Measurements from ENCODE around the gene SF3A1. TPM values are rescaled to one million over a fixed set of nuclear protein-coding genes. Genes with fewer than 3 reads are reported as not detected.

SF3A1 gene
- total and polyA plus RNA-seq, 2 donors (not counting 1 experiment from before 2014, with no cell fraction given) = 92.1 to 283 TPM

GRCh38 chr22:30309951-30310741 is 46.5 kb downstream of the SF3A1 start:
- ChIA-PET POLR2A (interaction anchor here (1.2 to 2.9 kb wide), 4 partner anchors 17 to 47 kb away, joined by 4 to 22 read pairs (median 7); partner anchors contain the start of genes CASTOR1, CCDC157, SF3A1 and TBC1D10A), CTCF (interaction anchor here (0.8 to 19.2 kb wide), 7 partner anchors 9 to 77 kb away, joined by 3 to 229 read pairs (median 5); partner anchors contain the start of genes CASTOR1, RNF215 and TBC1D10A)
- Histone ChIP-seq H3K27ac (ENCODE audit: low read length in 2 of 2) (peak overlapping the region; percentile 69 to 86), H3K4me3 (ENCODE audit: control extremely low read depth in 1 of 5, extremely low read depth in 1 of 5, insufficient read depth in 1 of 5, low read depth in 2 of 5, low read length in 4 of 5) (peak overlapping the region in 1 of 5 experiments; percentile 17), H3K9me3 (ENCODE audit: control extremely low read depth in 1 of 3, control insufficient read depth in 2 of 3, insufficient read depth in 1 of 3, low read length in 2 of 3) (no peaks in the 10 kb centered on the region), H4K20me1 (ENCODE audit: control insufficient read depth, insufficient read depth, low read length, poor library complexity, severe bottlenecking) (no peaks in the 10 kb centered on the region), H2AFZ (ENCODE audit: insufficient read depth, low read depth, low read length, poor library complexity, severe bottlenecking) (peak overlapping the region; percentile 23), H3K4me1 (ENCODE audit: control insufficient read depth in 2 of 2, insufficient read depth in 2 of 2, low read length in 2 of 2) (peaks cover 96 to 99% of the 10 kb centered on the region in 2 donors), H3K36me3 (replicated peaks in 1 of 2; ENCODE audit: control extremely low read depth in 1 of 2, control insufficient read depth in 1 of 2, extremely low read depth in 1 of 2, insufficient read depth in 2 of 2, low read length in 1 of 2) (peaks cover 0 to 1% of the 10 kb centered on the region in 2 experiments), H3K9ac (ENCODE audit: low read length) (peak overlapping the region; percentile 18), H3K27me3 (replicated peaks in 1 of 4; ENCODE audit: control extremely low read depth in 1 of 4, control insufficient read depth in 3 of 4, insufficient read depth in 4 of 4, low read length in 3 of 4) (no peaks in the 10 kb centered on the region), H3K4me2 (replicated peaks; ENCODE audit: low read depth, low read length, poor library complexity, severe bottlenecking) (peak overlapping the region; percentile 60), H3K79me2 (ENCODE audit: control insufficient read depth, insufficient read depth, low read length) (peaks cover 71% of the 10 kb centered on the region)
- H3K27ac Mint-ChIP-seq = peak overlapping the region; percentile 94
- H3K4me3 Mint-ChIP-seq = peak overlapping the region; percentile 58
- ATAC-seq (ENCODE audit: low read depth) (peak; percentile 15), DNase-seq (peak; percentile 45)
- peaks cover 97% of the 10 kb centered on the region for H3K4me1 Mint-ChIP-seq
- no peaks in the 10 kb centered on the region for H3K27me3 Mint-ChIP-seq
- intact Hi-C loops (cut with micrococcal nuclease) = no loop called here
- TF ChIP-seq EZH2 (IDR thresholded peaks at IDR 0.05; ENCODE audit: borderline replicate concordance, insufficient read depth, low read depth, low read length, poor library complexity, severe bottlenecking) (no peak), CTCF (IDR thresholded peaks at IDR 0.05) (no peak)
- H3K9me3 Mint-ChIP-seq (ENCODE audit: insufficient read depth) = no peaks in the 10 kb centered on the region
- 13% methylated on average over 4 of the region's 7 CpGs for WGBS (ENCODE audit: insufficient coverage)

All from B cell (primary cell).